ENCODE results near the gene CBX1. TPM values are rescaled to one million over a fixed set of nuclear protein-coding genes. Genes with fewer than 3 reads are reported as not detected.
A peak's percentile ranks its signal among the peaks of the same experiment; 100 is the strongest.

Gene CBX1
- total and polyA plus RNA-seq, 4 donors = 17.6 to 43.2 (median 28.9) TPM

DNA sequence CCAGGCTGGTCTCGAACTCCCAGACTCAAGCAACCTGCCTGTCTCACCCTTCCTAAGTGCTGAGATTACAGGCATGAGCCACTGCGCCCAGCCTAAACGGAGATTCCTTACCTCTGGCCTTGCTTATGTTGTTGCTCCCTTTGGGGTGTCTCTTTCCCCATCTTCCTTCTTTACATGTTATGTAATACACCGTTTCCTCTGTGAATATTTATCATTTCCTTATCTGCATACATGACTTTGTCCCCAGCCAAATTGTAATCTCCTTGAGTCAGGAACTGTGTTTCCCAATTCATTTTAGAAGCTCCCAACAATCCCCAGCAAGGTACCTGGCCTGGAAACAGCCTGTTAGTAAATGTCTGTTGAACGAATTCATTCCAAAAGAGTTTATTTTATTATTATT, 79.3 kb downstream of the CBX1 start:
- TF ChIP-seq CTCF (IDR thresholded peaks at IDR 0.05; ENCODE audit: control extremely low read depth, extremely low read depth) = no peak
- Histone ChIP-seq H3K4me1 (ENCODE audit: control insufficient read depth in 5 of 5, insufficient read depth in 5 of 5, low read length in 5 of 5) (peaks cover 0 to 34% (median 13%) of the 10 kb centered on the region in 5 donors), H3K27me3 (ENCODE audit: control insufficient read depth in 3 of 3, insufficient read depth in 3 of 3, low read length in 2 of 3) (peaks cover 0 to 25% (median 8%) of the 10 kb centered on the region in 3 donors), H3K9me3 (ENCODE audit: control insufficient read depth in 4 of 4, insufficient read depth in 3 of 4, low read length in 3 of 4) (no peaks in the 10 kb centered on the region), H3K36me3 (ENCODE audit: control insufficient read depth in 4 of 4, insufficient read depth in 4 of 4, low read length in 4 of 4) (no peaks in the 10 kb centered on the region), H3K27ac (ENCODE audit: low read depth in 1 of 2, low read length in 1 of 2) (no peak overlapping the region), H3K4me3 (no peak overlapping the region), H3K9ac (ENCODE audit: insufficient read depth in 1 of 2, low read length in 2 of 2) (no peak overlapping the region)
- DNase-seq (no peak), ATAC-seq (ENCODE audit: insufficient read depth, low FRiP score) (no peak)
- WGBS, 2 donors = 38 to 54% methylated on average over 5 of the region's 5 CpGs

Small RNA genes lying within 50 kb of the gene (small RNA-seq; reads per million reads assigned to genes)
- gene AC004477.2 (ENCODE audit: low replicate concordance) (not detected), gene MIR152 (ENCODE audit: low replicate concordance) (169 reads per million, percentile 98 among the genes with 10 or more reads in this experiment), gene RNU6-1201P (ENCODE audit: low replicate concordance) (not detected)

Other genes starting within 250 kb of the CBX1 start
- 10 to 100 TPM in 1 of 2 donors, 1 to 10 TPM in 1; 4.9 to 19.9 TPM for gene SP2, start 205.2 kb downstream of the CBX1 start, total RNA-seq
- 10 to 100 TPM in 1 of 2 donors, 1 to 10 TPM in 1; 5.8 to 16.4 TPM for gene SP2, start 205.2 kb downstream of the CBX1 start, polyA plus RNA-seq
- 10 to 100 TPM in 1 of 2 donors, 1 to 10 TPM in 1; 9.3 to 43.9 TPM for gene PNPO, start 159.9 kb downstream of the CBX1 start, total RNA-seq
- gene PNPO, start 159.9 kb downstream of the CBX1 start, polyA plus RNA-seq = 10 to 100 TPM; 10.9 to 11.5 TPM
- gene PRR15L, start 143.6 kb downstream of the CBX1 start, total RNA-seq = 10 to 100 TPM; 59.5 to 86.9 TPM
- 10 to 100 TPM; 64.2 to 98.5 TPM for gene PRR15L, start 143.6 kb downstream of the CBX1 start, polyA plus RNA-seq
- gene CDK5RAP3, start 130.4 kb downstream of the CBX1 start, total RNA-seq = 100 to 1,000 TPM; 129 to 167 TPM
- gene CDK5RAP3, start 130.4 kb downstream of the CBX1 start, polyA plus RNA-seq = 100 to 1,000 TPM; 139 to 212 TPM
- gene COPZ2, start 63.7 kb downstream of the CBX1 start, total RNA-seq = 10 to 100 TPM in 1 of 2 donors, 1 to 10 TPM in 1; 6.8 to 25.5 TPM
- gene COPZ2, start 63.7 kb downstream of the CBX1 start, polyA plus RNA-seq = 10 to 100 TPM in 1 of 2 donors, 1 to 10 TPM in 1; 6.2 to 16.4 TPM
- gene NFE2L1, start 53.1 kb downstream of the CBX1 start, total RNA-seq = 100 to 1,000 TPM in 1 of 2 donors, 10 to 100 TPM in 1; 75.7 to 135 TPM
- gene NFE2L1, start 53.1 kb downstream of the CBX1 start, polyA plus RNA-seq = 10 to 100 TPM; 68.8 to 98.4 TPM
- 10 to 100 TPM; 11.4 to 24.8 TPM for gene SNX11, start 6.3 kb upstream of the CBX1 start, total RNA-seq
- 10 to 100 TPM; 13.5 to 31.0 TPM for gene SNX11, start 6.3 kb upstream of the CBX1 start, polyA plus RNA-seq